GM19043 (cell line): ENCODE data around the gene ADNP.
"Not testable (repeated sequence)": the region's sequence is repeated elsewhere in the genome, so short reads cannot be mapped to it uniquely, and the experiment has no call there.

Source experiments
- ATAC-seq: cut with Tn5 transposase; IDR thresholded peaks from one replicate; pipeline ENCODE4 v1.9.1; 2021; ENCODE audit warnings: low read depth; ENCODE audit not compliant: unreplicated experiment

Gene ADNP

GRCh38 chr20:50931306-50932015, at the start of gene ADNP:
Gene ADNP (minus strand): TSS chr20:50931437. CDS start chr20:50903996, 27,441 bp downstream.
- ATAC-seq: peak; percentile 55

- ATAC-seq: no peak
Observed at GRCh38 chr20:50980071-50980681, 48.9 kb upstream of the ADNP start.

- ATAC-seq: not testable (repeated sequence)
Observed at GRCh38 chr20:50978533-50978932, 47.3 kb upstream of the ADNP start.

- no peak for ATAC-seq
Observed at GRCh38 chr20:50977066-50978021, 46.1 kb upstream of the ADNP start.

- ATAC-seq: no peak
Observed at GRCh38 chr20:50975701-50976330, 44.6 kb upstream of the ADNP start.

GRCh38 chr20:50969912-50970311, 38.7 kb upstream of the ADNP start:
- ATAC-seq: no peak

- no peak for ATAC-seq
Observed at GRCh38 chr20:50969435-50969834, 38.2 kb upstream of the ADNP start.

GRCh38 chr20:50968289-50968688, 37.1 kb upstream of the ADNP start:
- no peak for ATAC-seq

- ATAC-seq: no peak
Observed at GRCh38 chr20:50967586-50967985, 36.3 kb upstream of the ADNP start.

- no peak for ATAC-seq
Observed at GRCh38 chr20:50959543-50960126, 28.4 kb upstream of the ADNP start.

GRCh38 chr20:50958615-50959542, 27.6 kb upstream of the ADNP start, which contains the start of gene MOCS3:
Gene MOCS3 (plus strand): TSS chr20:50958818. CDS start chr20:50958843, 25 bp downstream.
- ATAC-seq: peak; percentile 71

GRCh38 chr20:50957798-50958614, 26.8 kb upstream of the ADNP start, which contains the start of gene DPM1:
Gene DPM1 (minus strand): TSS chr20:50958532. CDS start chr20:50958523, 9 bp downstream.
- ATAC-seq: peak; percentile 76

- ATAC-seq: no peak
Observed at GRCh38 chr20:50957276-50957675, 26.0 kb upstream of the ADNP start.

- no peak for ATAC-seq
Observed at GRCh38 chr20:50953821-50954220, 22.6 kb upstream of the ADNP start.

GRCh38 chr20:50953196-50953595, 22.0 kb upstream of the ADNP start:
- no peak for ATAC-seq

- ATAC-seq: no peak
Observed at GRCh38 chr20:50948132-50948785, 17.0 kb upstream of the ADNP start.

- ATAC-seq: no peak
Observed at GRCh38 chr20:50943069-50943468, 11.8 kb upstream of the ADNP start.

GRCh38 chr20:50933589-50933988, 2.4 kb upstream of the ADNP start:
- ATAC-seq: no peak
